GM10266 (cell line): ENCODE data around the gene DCAF8.

Experiments
- DNase-seq: peaks from one replicate; pipeline ENCODE4 v3.0.0; 2012; ENCODE audit errors: extremely low spot score
- TF ChIP-seq, protein P1 (sequence below): IDR thresholded peaks from 2 replicates; pipeline ENCODE4 v1.5.1; 2012; ENCODE audit warnings: mild to moderate bottlenecking, low read depth; ENCODE audit not compliant: control insufficient read depth, insufficient read depth; ENCODE audit errors: missing control alignments

The DCAF8 gene

DNA sequence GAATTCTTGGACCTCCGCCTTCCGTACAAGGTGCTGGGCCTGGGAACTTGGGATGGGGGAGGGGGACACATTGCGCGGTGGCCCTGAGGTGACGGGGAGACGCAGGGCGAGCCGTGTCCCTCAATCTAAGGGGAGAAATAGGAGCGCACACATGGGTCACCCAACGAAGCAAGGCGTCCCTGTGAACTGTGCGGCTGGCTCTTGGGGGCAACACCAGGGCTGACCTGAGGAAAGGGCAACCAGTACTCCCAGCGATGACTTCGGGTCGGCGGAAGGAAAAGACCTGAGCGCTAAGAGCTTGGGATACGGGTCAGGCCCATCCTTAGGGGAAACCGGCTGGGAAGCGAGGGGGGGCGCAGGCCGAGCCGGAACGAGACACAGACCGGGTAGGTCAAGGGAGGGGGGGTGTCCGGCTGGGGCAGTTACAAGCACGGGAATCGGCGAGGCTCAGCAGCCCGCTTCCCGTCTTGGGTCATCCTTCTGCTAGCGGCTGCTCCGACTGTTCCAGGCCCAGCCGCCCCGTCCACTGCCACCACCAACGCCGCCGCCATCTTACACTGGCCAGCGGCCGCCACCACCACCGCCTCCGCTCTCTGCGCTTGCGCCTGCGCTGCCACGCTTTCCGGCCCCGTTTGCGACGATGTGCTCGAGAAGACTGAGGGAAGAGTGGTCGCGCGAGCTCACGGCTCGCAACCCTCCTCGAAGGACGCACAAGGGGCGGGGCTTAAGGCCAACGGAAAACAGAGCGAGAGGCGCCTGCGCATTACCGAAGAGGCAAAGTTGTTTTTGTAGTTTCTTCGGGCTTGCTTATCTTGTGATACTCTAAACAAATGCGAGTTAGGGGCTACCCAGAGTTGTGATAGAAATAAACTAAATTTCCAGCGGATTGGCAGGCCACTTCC is at the start of gene DCAF8:
TSS of gene DCAF8 (minus strand) at position 657 of the 902 bp plus-strand sequence. CDS start 18,541 bp downstream, outside the sequence.
- peak; percentile 89 for DNase-seq
- TF ChIP-seq, protein P1, sequence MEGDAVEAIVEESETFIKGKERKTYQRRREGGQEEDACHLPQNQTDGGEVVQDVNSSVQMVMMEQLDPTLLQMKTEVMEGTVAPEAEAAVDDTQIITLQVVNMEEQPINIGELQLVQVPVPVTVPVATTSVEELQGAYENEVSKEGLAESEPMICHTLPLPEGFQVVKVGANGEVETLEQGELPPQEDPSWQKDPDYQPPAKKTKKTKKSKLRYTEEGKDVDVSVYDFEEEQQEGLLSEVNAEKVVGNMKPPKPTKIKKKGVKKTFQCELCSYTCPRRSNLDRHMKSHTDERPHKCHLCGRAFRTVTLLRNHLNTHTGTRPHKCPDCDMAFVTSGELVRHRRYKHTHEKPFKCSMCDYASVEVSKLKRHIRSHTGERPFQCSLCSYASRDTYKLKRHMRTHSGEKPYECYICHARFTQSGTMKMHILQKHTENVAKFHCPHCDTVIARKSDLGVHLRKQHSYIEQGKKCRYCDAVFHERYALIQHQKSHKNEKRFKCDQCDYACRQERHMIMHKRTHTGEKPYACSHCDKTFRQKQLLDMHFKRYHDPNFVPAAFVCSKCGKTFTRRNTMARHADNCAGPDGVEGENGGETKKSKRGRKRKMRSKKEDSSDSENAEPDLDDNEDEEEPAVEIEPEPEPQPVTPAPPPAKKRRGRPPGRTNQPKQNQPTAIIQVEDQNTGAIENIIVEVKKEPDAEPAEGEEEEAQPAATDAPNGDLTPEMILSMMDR, result no peak

DNA sequence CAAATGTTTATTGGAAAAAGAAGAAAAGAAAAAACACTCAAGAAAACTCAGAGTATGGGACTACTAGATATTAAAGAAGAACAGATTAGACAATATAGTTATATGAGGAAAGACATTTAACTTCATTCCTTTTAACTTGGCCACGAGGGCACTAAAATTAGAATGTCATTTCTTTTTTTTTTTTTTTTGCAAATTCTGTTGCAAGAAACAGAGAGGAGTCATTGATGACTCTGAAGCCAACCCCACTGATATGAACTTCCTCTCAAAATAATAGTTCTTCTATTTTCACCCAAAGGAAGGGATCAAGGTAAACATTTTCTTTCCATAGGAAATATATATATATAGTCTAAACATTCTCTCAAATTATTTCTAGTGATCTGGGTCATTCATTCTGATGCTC is 47.2 kb upstream of the DCAF8 start:
- no peak for DNase-seq
- TF ChIP-seq, protein P1, result no peak

DNA sequence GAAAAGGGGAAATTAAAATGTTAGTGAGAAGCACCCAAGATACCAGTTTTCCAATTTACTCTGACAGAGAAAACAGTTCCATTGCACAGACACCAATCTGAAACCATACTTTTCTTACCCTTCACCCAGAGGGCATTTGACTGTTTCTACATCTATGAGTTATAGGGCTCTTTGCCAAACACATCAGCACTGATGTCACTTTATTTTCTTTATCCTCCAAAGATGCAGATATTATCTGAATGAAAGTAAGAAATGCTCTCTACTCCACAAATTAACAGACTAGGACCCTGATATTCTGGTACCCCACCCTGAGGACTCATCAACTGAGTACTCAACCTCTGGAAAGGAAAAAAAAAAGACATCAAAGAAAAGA is 46.8 kb upstream of the DCAF8 start:
- DNase-seq, result no peak
- TF ChIP-seq, protein P1, result no peak

DNA sequence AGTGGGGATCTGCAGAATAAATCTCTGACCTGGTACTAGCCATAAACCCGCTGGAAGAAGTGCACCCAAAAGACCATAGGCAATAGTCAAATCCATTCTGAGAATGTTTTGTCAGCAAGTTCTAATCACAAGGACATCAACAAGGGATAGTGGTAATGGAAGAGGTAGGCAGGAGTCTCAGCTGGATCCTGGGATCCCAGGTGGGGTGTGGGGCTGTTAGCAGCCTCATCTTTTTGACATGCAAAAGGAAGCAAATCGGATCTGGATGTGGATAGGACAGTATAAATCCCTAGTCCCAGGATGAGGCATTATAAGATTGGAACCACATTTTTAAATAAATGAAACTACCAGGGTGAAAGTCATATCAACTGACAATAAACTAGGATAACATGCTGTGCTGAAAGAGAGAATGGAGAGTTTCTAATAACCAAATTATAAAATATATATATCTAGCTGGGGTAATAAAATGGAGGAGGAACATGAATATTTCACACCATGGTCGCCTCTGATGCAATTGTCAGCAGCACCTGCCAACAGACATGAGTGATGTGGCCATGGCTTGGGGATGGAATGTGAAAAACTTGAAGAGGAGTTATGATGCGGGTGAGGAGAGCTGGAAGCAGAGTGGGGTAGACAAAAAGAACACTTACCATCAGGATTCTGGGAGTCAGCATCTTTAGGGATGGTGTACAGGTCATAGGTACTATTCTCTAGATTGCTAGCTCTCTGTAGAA is 46.3 kb upstream of the DCAF8 start:
- DNase-seq, result no peak
- TF ChIP-seq, protein P1, result no peak

DNA sequence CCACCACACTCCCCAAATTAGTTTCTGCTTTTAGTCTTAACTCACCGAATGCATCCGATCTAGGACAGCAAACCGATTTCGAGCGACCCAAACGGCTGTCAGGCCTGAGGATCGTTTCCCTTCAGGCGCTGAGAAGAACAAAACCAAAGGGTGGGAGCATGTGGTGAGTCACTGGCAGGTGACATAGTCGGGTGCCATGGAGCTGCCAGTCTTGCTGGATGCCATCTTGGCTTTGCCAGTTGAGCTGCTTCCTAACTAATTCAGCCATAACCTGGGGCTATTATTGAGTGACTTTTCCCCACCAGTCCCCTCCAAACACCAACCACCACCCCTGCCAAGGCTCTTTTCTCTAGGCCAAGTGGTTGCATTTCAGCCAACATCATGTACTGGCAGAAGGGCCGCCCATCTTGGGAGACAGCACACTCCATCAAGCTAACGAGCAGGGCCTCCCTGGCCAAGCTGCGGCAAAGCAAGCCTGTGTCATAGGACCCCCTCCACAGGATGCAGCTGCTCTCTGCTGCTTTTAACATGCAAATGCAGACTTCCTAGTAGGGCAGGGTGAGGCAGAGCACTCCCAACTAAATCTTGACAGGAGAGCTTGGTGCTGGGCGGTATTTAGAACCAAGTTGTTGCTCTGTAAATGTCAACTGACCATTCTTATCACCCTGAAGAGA is 44.9 kb upstream of the DCAF8 start:
- TF ChIP-seq, protein P1, result no peak
- no peak for DNase-seq

DNA sequence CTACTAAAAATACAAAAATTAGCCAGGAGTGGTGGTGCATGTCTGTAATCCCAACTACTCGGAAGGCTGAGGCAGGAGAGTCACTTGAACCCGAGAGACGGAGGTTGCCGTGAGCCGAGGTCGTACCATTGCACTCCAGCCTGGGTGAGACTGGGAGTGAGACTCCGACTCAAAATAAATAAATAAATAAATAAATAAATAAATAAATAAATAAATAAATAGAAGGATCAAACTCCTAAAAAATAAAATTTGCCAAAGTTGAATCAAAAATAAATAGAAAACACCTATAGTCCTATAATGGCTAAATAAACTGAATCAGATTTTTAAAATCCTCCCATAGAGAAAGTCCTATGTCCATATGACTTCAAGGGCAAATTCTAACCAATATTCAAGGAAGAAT is 37.8 kb upstream of the DCAF8 start:
- no peak for DNase-seq
- TF ChIP-seq, protein P1, result no peak
